Stimulated activated naive CD8-positive, alpha-beta T cell treated with anti-CD3 and anti-CD28 coated beads, Interleukin-15, Interleukin-2, amounts not matched to agents 100 ng/mL and 50 ng/mL, for 24 hours (primary cell): ENCODE measurements around the gene ZNF763.
"Not testable (repeated sequence)": the region's sequence is repeated elsewhere in the genome, so short reads cannot be mapped to it uniquely, and the experiment has no call there.

Source experiments
- H3K27ac Mint-ChIP-seq: one replicate; pipeline ENCODE4 v1.8.0; 2021; ENCODE audit warnings: mild to moderate bottlenecking, mixed read lengths
- H3K27me3 Mint-ChIP-seq: one replicate; pipeline ENCODE4 v1.8.0; 2021; ENCODE audit warnings: mixed read lengths
- H3K36me3 Mint-ChIP-seq: one replicate; pipeline ENCODE4 v1.8.0; 2021; ENCODE audit warnings: low read depth, mixed read lengths
- H3K4me1 Mint-ChIP-seq: one replicate; pipeline ENCODE4 v1.8.0; 2021; ENCODE audit warnings: low read depth, mixed read lengths
- H3K4me3 Mint-ChIP-seq: one replicate; pipeline ENCODE4 v1.8.0; 2021; ENCODE audit warnings: mild to moderate bottlenecking, mixed read lengths
- H3K9me3 Mint-ChIP-seq: one replicate; pipeline ENCODE4 v1.8.0; 2021; ENCODE audit warnings: mixed read lengths

Gene ZNF763

DNA sequence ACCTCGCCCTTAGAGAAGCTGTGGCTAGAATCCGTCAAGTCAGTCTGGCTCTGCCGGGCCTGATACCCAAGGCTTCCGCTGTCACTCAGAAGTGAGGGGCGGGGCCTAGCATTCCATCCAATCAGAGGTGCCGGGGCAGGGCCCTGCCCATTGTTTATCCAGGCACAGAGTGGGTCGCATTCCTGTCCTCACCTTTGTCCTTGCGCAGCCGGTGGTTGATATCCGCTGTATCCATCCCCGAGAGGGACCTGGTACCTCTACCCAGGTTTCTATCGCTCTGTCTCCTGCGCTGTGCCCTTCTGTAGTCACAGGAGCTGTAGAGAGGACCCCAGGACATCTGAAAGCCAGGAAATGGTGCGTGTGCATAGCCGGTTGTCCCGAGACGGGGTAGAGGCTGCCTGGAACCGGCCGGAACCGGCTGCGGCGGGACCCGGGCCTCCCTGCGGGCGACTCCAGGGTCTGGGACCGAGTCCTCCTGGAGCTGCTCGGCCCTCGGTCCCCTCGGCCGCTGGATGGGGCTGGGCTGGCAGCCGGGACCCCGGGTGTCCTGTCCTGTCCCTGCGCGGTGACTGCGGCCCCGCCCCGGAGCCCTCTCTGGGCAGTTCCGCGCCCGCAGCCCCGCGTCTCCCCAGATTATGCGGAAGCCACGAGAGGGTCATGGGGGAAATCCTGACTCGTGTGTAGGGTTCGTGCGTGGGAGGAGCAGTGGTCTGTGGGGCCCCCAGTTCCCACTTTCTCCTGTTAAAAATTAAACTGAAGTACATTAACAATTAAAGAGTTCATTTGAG, at the start of gene ZNF763:
Gene ZNF763, plus strand, starts transcription at position 183 of the 788 bp plus-strand sequence. Its CDS starts 169 bp downstream, at position 352.
- Mint-ChIP-seq H3K36me3 (peaks cover 5% of the 10 kb centered on the region), H3K9me3 (no peaks in the 10 kb centered on the region), H3K4me1 (peaks cover 21% of the 10 kb centered on the region), H3K4me3 (peak within 1 kb of the TSS; percentile 85), H3K27me3 (no peaks in the 10 kb centered on the region), H3K27ac (peak within 1 kb of the TSS; percentile 69)

- no peaks in the 10 kb centered on the region for H3K27me3 Mint-ChIP-seq
Observed at GRCh38 chr19:11921852-11922495, 42.9 kb upstream of the ZNF763 start.

DNA sequence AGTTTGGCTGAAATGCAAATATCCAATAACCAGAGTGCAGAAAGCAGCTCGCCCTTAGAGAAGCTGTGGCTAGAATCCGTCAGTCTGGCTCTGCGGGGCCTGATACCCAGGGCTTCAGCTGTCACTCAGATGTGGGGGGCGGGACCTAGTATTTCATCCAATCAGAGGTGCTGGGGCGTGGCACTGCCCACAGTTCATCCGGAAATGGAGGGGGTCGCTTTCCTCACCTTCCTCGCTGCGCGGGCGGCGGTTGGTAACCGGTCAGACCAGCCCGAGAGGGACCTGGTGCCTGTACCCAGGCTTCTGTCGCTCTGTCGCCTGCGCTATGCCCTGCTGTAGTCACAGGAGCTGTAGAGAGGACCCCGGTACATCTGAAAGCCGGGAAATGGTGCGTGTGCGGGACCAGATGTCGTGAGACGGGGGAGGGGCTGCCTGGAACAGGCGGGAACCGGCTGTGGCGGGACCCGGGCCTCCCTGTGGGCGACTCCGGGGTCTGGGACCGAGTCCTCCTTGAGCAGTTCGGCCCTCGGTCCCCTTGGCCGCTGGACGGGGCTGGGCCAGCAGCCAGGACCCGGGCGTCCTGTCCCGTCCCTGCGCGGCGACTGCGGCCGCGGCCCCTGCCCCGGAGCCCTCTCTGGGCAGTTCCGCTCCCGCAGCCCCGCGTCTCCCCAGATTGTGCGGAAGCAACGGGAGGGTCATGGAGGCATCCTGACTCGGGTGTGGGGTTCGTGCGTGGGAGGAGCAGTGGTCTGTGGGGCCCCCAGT, 39.8 kb upstream of the ZNF763 start, which contains the start of gene ZNF700:
Gene ZNF700, plus strand, starts transcription at position 222 of the 765 bp plus-strand sequence. Its CDS starts 104 bp downstream, at position 326.
- Mint-ChIP-seq H3K27ac (peak within 1 kb of the TSS; percentile 99), H3K9me3 (no peaks in the 10 kb centered on the region), H3K36me3 (peaks cover 22% of the 10 kb centered on the region), H3K27me3 (no peaks in the 10 kb centered on the region), H3K4me3 (peak within 1 kb of the TSS; percentile 98), H3K4me1 (peaks cover 50% of the 10 kb centered on the region)

More at GRCh38 chr19:11921852-11922495, 42.9 kb upstream of the ZNF763 start:
- peaks cover 5% of the 10 kb centered on the region for H3K36me3 Mint-ChIP-seq
- no peak overlapping the region for H3K27ac Mint-ChIP-seq
- peaks cover 4% of the 10 kb centered on the region for H3K9me3 Mint-ChIP-seq
- peaks cover 34% of the 10 kb centered on the region for H3K4me1 Mint-ChIP-seq
- no peak overlapping the region for H3K4me3 Mint-ChIP-seq

GRCh38 chr19:11925651-11926187, 39.1 kb upstream of the ZNF763 start:
- peaks cover 27% of the 10 kb centered on the region for H3K36me3 Mint-ChIP-seq
- not testable (repeated sequence) for H3K27me3 Mint-ChIP-seq, H3K9me3 Mint-ChIP-seq
- peak overlapping the region; percentile 92 for H3K27ac Mint-ChIP-seq
- peaks cover 57% of the 10 kb centered on the region for H3K4me1 Mint-ChIP-seq
- H3K4me3 Mint-ChIP-seq, result peak overlapping the region; percentile 98

DNA sequence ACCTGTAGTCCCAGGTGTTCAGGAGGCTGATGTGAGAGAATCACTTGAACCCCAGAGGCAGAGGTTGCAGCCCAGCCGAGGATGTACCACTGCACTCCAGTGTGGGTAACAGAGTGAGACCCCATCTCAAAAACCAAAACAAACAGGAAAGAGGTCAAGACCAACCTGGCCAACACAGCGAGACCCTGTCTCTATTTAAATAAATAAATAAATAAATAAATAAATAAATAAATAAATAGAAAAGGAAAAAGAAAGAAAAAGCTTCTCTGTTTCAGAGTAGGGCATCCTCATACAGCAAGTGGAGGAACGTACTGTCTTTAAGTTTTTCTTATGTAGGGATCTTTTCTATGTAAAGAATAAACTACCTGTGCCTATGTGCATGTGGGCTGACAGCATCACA, 37.6 kb upstream of the ZNF763 start:
- peak overlapping the region; percentile 10 for H3K4me3 Mint-ChIP-seq
- H3K27me3 Mint-ChIP-seq, result no peaks in the 10 kb centered on the region
- no peak overlapping the region for H3K27ac Mint-ChIP-seq
- H3K4me1 Mint-ChIP-seq, result peaks cover 66% of the 10 kb centered on the region
- H3K36me3 Mint-ChIP-seq, result peaks cover 36% of the 10 kb centered on the region
- H3K9me3 Mint-ChIP-seq, result no peaks in the 10 kb centered on the region

DNA sequence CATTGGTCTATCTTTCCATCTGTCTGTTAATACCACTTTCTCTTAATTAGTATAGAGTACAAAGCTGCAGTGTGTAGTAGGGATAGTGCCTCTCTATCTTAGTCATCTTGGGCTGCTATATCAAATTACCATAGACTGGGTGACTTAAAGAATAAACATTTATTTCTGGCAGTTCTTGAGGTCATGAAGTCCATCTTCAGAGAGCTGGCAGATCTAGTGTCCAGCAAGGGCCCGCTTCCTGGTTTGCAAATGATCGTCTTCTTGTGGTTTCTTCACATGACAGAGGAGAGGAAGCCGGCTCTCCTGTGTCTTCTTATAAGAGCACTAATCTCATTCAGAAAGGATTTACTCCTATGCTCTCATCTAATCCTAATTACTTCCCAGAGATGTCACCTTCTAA, 33.8 kb upstream of the ZNF763 start:
- peaks cover 43% of the 10 kb centered on the region for H3K4me1 Mint-ChIP-seq
- H3K36me3 Mint-ChIP-seq, result peaks cover 63% of the 10 kb centered on the region
- H3K27me3 Mint-ChIP-seq, result no peaks in the 10 kb centered on the region
- no peak overlapping the region for H3K4me3 Mint-ChIP-seq
- no peaks in the 10 kb centered on the region for H3K9me3 Mint-ChIP-seq
- H3K27ac Mint-ChIP-seq, result no peak overlapping the region

DNA sequence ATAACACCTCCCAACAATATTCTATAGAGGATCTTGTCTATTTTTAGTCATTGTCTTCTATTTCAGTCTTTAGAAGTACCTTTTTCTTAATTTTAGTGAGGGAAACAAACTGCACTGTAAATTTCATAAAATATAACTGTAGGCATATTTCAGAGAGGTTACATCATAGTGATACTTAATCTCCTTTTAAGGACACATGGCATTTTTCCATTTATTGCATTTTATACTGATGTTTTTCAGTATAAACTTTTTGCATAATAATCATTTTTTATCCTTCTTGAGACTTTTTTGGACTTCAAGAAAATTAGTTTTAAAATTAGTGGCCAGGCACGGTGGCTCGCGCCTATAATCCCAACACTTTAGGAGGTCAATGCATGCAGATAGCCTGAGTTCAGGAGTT, 33.3 kb upstream of the ZNF763 start:
- Mint-ChIP-seq H3K27ac (no peak overlapping the region), H3K36me3 (peaks cover 67% of the 10 kb centered on the region), H3K4me3 (no peak overlapping the region), H3K27me3 (no peaks in the 10 kb centered on the region), H3K9me3 (no peaks in the 10 kb centered on the region), H3K4me1 (peaks cover 39% of the 10 kb centered on the region)

DNA sequence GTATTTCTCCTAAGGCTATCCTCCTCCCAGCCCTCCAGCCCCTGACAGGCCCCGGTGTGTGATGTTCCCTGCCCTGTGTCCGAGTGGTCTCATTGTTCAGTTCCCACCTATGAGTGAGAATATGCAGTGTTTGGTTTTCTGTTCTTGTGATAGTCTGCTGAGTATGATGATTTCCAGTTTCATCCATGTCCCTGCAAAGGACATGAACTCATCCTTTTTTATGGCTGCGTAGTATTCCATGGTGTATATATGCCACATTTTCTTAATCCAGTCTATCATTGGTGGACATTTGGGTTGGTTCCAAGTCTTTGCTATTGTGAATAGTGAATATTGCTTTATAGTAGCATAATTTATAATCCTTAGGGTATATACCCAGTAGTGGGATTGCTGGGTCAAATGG, 29.0 kb upstream of the ZNF763 start:
- not testable (repeated sequence) for H3K4me3 Mint-ChIP-seq, H3K27ac Mint-ChIP-seq, H3K27me3 Mint-ChIP-seq, H3K9me3 Mint-ChIP-seq
- Mint-ChIP-seq H3K4me1 (peaks cover 14% of the 10 kb centered on the region), H3K36me3 (peaks cover 75% of the 10 kb centered on the region)

- peaks cover 19% of the 10 kb centered on the region for H3K9me3 Mint-ChIP-seq
- H3K4me1 Mint-ChIP-seq, H3K27me3 Mint-ChIP-seq, H3K4me3 Mint-ChIP-seq, H3K27ac Mint-ChIP-seq: not testable (repeated sequence)
- H3K36me3 Mint-ChIP-seq, result peaks cover 83% of the 10 kb centered on the region
Observed at GRCh38 chr19:11938383-11938782, 26.5 kb upstream of the ZNF763 start.

- peaks cover 27% of the 10 kb centered on the region for H3K9me3 Mint-ChIP-seq
- H3K4me1 Mint-ChIP-seq, H3K27me3 Mint-ChIP-seq, H3K27ac Mint-ChIP-seq, H3K4me3 Mint-ChIP-seq: not testable (repeated sequence)
- peaks cover 89% of the 10 kb centered on the region for H3K36me3 Mint-ChIP-seq
Observed at GRCh38 chr19:11941361-11941887, 23.4 kb upstream of the ZNF763 start.

DNA sequence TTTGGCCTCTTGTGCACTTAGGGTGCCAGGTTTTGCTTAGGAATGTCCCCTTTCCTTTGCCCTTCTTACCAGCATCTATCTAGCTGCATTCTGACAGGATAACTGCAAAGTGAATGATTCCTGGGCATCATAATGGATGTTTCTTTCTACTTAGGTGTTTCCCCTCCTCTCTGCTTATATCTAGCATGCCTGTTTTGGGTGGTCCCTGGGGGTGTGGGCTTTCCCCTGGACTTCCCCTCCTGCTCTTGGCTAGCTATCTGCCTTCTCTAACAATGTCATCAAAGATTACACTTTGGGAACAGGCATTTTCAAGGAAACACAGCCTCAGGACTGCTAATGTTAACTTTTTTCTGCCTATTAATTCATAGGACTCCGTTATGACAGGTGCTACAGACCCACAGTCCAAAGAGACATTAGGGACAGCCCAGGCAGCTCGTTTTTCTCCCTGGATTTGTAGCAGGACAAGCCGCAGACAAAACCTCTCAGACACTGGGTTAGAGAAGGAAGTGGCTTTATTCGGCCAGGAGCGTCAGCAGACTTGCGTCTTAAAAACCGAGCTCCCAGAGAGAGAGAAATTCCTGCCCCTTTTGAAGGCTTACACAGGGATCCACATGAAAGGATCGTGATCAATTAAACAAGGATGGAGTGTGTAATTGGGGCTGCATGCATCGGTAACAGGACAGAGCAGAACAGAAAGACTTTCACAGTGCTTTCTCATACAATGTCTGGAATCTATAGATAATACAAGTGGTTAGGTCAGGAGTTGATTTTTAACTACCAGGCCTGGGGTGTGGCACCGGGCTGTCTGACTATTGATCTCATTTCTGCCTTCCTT, 22.6 kb upstream of the ZNF763 start:
- no peaks in the 10 kb centered on the region for H3K27me3 Mint-ChIP-seq
- H3K36me3 Mint-ChIP-seq, result peaks cover 89% of the 10 kb centered on the region
- H3K4me1 Mint-ChIP-seq, result no peaks in the 10 kb centered on the region
- no peak overlapping the region for H3K4me3 Mint-ChIP-seq
- H3K9me3 Mint-ChIP-seq, result peaks cover 28% of the 10 kb centered on the region
- H3K27ac Mint-ChIP-seq, result no peak overlapping the region

DNA sequence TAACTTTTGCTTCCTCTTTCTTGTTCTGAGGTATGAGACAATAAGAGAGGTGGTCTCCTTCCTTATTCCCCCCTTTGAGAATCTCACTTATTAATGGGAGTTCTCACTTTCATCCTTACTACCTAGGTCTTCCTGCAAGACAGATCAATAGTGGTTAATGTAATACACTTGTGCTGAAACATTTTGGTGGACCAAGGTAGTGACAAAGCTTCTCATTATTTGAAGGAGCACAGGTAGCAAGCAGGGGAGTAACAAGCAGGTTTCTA, 22.1 kb upstream of the ZNF763 start:
- no peak overlapping the region for H3K4me3 Mint-ChIP-seq
- H3K4me1 Mint-ChIP-seq, result no peaks in the 10 kb centered on the region
- H3K27me3 Mint-ChIP-seq, result no peaks in the 10 kb centered on the region
- H3K36me3 Mint-ChIP-seq, result peaks cover 91% of the 10 kb centered on the region
- H3K9me3 Mint-ChIP-seq, result peaks cover 29% of the 10 kb centered on the region
- no peak overlapping the region for H3K27ac Mint-ChIP-seq

GRCh38 chr19:11944656-11945055, 20.2 kb upstream of the ZNF763 start:
- Mint-ChIP-seq H3K4me3 (no peak overlapping the region), H3K36me3 (peaks cover 97% of the 10 kb centered on the region), H3K9me3 (peaks cover 45% of the 10 kb centered on the region), H3K4me1 (no peaks in the 10 kb centered on the region), H3K27ac (no peak overlapping the region), H3K27me3 (no peaks in the 10 kb centered on the region)

DNA sequence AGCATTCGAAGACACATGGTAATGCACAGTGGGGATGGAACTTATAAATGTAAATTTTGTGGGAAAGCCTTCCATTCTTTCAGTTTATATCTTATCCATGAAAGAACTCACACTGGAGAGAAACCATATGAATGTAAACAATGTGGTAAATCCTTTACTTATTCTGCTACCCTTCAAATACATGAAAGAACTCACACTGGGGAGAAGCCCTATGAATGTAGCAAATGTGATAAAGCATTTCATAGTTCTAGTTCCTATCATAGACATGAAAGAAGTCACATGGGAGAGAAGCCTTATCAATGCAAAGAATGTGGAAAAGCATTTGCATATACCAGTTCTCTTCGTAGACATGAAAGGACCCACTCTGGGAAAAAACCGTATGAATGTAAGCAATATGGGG, 16.2 kb upstream of the ZNF763 start:
- Mint-ChIP-seq H3K27me3 (no peaks in the 10 kb centered on the region), H3K36me3 (peaks cover 97% of the 10 kb centered on the region), H3K4me3 (no peak overlapping the region), H3K9me3 (peaks cover 52% of the 10 kb centered on the region), H3K27ac (no peak overlapping the region), H3K4me1 (no peaks in the 10 kb centered on the region)
